SU-DHL-6 (cell line): ENCODE data around the gene ARID5A.

ENCODE experiments used
- H2AFZ ChIP-seq: fragments of 200-600 bp; sonication (generic); 2 replicates; pipeline ENCODE4 v1.6.1; 2014; ENCODE audit warnings: low read depth, mild to moderate bottlenecking, moderate library complexity, mixed read lengths, antibody characterized with exemption, low read length; ENCODE audit not compliant: severe bottlenecking
- H3F3A ChIP-seq: fragments of 200-600 bp; shearing (Covaris generic); 2 replicates; pipeline ENCODE4 v1.6.0; 2016; ENCODE audit warnings: antibody characterized with exemption, mild to moderate bottlenecking; ENCODE audit not compliant: insufficient read depth
- H3K27ac ChIP-seq: fragments of 200-600 bp; sonication (generic); 2 replicates; pipeline ENCODE4 v1.5.1; 2016; ENCODE audit warnings: low read depth, mild to moderate bottlenecking, low read length, moderate library complexity, mixed read lengths
- H3K27me3 ChIP-seq: fragments of 200-600 bp; sonication (generic), shearing (Covaris generic); 2 replicates; pipeline ENCODE4 v1.6.0; 2014; ENCODE audit warnings: mild to moderate bottlenecking, low read length
- H3K36me3 ChIP-seq: fragments of 200-600 bp; sonication (generic); 2 replicates; pipeline ENCODE4 v1.6.1; 2014; ENCODE audit warnings: mild to moderate bottlenecking, low read length, mixed read lengths
- H3K4me2 ChIP-seq: fragments of 300-600, 200-600 bp; shearing (Covaris generic), sonication (generic); 2 replicates; pipeline ENCODE4 v1.6.0; 2014; ENCODE audit warnings: low read length, low read depth, mild to moderate bottlenecking; ENCODE audit not compliant: poor library complexity, severe bottlenecking
- H3K4me3 ChIP-seq: fragments of 200-600 bp; sonication (generic); 2 replicates; pipeline ENCODE4 v1.5.1; 2014; ENCODE audit warnings: antibody characterized with exemption, low read length, mild to moderate bottlenecking, mixed read lengths; ENCODE audit not compliant: insufficient read depth, poor library complexity, severe bottlenecking
- H3K79me2 ChIP-seq: fragments of 200-600 bp; sonication (generic); 2 replicates; pipeline ENCODE4 v1.6.1; 2014; ENCODE audit warnings: mild to moderate bottlenecking, low read length, moderate library complexity; ENCODE audit not compliant: insufficient read depth
- H3K9ac ChIP-seq: fragments of 200-600 bp; sonication (generic); 2 replicates; pipeline ENCODE4 v1.7.0; 2014; ENCODE audit warnings: mild to moderate bottlenecking, low read length
- H3K9me2 ChIP-seq: fragments of 200-600 bp; sonication (generic); replicated peaks from 2 replicates; pipeline ENCODE4 v1.6.1; 2014; ENCODE audit warnings: low read length; ENCODE audit not compliant: insufficient read depth
- H3K9me3 ChIP-seq: fragments of 200-600 bp; sonication (generic); 2 replicates; pipeline ENCODE4 v1.6.1; 2014; ENCODE audit warnings: low read length, mixed read lengths; ENCODE audit not compliant: insufficient read depth
- H4K20me1 ChIP-seq: fragments of 200-600 bp; sonication (generic); 2 replicates; pipeline ENCODE4 v1.6.1; 2014; ENCODE audit warnings: low read depth, mild to moderate bottlenecking, antibody characterized with exemption, low read length, moderate library complexity, mixed read lengths
- CTCF ChIP-seq: fragments of 200-600 bp; sonication (generic); IDR thresholded peaks from one replicate; pipeline ENCODE4 v1.5.1; 2017; ENCODE audit warnings: antibody characterized with exemption, mild to moderate bottlenecking, low read length, moderate library complexity; ENCODE audit not compliant: insufficient read depth, poor library complexity, severe bottlenecking
- EZH2phosphoT487 ChIP-seq: fragments of 200-600 bp; sonication (generic), shearing (Covaris generic); conservative IDR thresholded peaks from 2 replicates; pipeline ENCODE4 v1.6.1; 2018; ENCODE audit warnings: mild to moderate bottlenecking, antibody characterized with exemption, low read length, moderate library complexity, mixed read lengths

ARID5A gene

DNA sequence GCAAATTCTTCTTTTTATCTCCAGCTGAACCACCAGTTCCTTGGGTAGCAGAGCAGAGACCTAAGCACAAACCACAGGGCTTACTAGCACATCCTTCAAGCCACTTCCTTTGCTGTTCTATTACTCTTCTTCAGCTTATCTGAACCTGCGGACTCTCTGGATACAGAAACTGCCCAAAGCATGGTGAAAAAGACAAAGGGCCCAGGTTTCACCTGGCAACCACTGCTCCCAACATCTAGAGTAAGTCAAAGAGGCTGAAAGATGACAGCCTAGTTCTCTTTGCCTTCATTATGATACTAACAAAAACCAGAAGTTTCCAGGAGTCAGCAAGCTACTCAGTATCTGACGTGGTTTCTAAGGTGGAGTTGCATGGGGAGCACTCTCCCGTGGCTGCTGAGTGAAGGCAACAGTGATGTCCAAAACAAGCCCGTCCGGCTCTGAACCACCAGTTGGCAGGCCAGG is 58.2 kb downstream of the ARID5A start:
- TF ChIP-seq EZH2phosphoT487 (no peak), CTCF (no peak)

DNA sequence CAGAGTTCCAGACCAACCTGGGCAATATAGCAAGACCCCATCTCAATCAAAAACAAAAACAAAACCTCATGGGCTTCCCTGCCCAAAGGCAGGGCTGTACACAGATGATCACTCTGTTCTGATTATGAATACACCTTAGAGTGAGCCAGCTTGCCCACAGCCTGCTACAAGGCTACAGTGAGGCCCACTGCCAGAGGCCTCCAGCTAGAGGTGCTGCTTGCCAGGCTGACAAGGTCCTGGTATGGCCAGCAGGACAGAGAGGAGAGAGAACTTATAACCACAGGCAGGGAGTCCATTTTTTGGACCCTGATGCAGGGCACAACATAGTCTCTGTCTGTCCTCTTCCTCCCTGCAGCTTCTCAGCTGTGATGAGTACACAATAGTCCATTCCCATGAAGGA is 60.0 kb downstream of the ARID5A start:
- no peaks in the 10 kb centered on the region for H4K20me1 ChIP-seq
- H3K79me2 ChIP-seq, result no peaks in the 10 kb centered on the region
- H2AFZ ChIP-seq, result no peak overlapping the region
- H3K9me3 ChIP-seq, result no peaks in the 10 kb centered on the region
- TF ChIP-seq EZH2phosphoT487, result no peak
- TF ChIP-seq CTCF, result no peak
- H3F3A ChIP-seq, result no peaks in the 10 kb centered on the region
- no peak overlapping the region for H3K27ac ChIP-seq
- no peak overlapping the region for H3K4me2 ChIP-seq
- no peak overlapping the region for H3K9ac ChIP-seq
- H3K36me3 ChIP-seq, result peaks cover 21% of the 10 kb centered on the region
- H3K9me2 ChIP-seq, result no peaks in the 10 kb centered on the region
- H3K4me3 ChIP-seq, result no peak overlapping the region
- H3K27me3 ChIP-seq, result no peaks in the 10 kb centered on the region

More for the DNA sequence above, 58.2 kb downstream of the ARID5A start:
- Histone ChIP-seq H3K79me2 (no peaks in the 10 kb centered on the region), H3K4me3 (no peak overlapping the region), H3K9ac (no peak overlapping the region), H3K36me3 (peaks cover 13% of the 10 kb centered on the region), H3K27ac (no peak overlapping the region), H3F3A (no peaks in the 10 kb centered on the region), H3K9me2 (no peaks in the 10 kb centered on the region), H3K4me2 (no peak overlapping the region), H4K20me1 (no peaks in the 10 kb centered on the region), H3K27me3 (no peaks in the 10 kb centered on the region), H2AFZ (no peak overlapping the region), H3K9me3 (no peaks in the 10 kb centered on the region)

- no peaks in the 10 kb centered on the region for H3K9me2 ChIP-seq
- no peak overlapping the region for H3K4me2 ChIP-seq
- no peak for TF ChIP-seq CTCF
- no peak for TF ChIP-seq EZH2phosphoT487
- no peak overlapping the region for H2AFZ ChIP-seq
- H3K9ac ChIP-seq, result no peak overlapping the region
- no peaks in the 10 kb centered on the region for H3F3A ChIP-seq
- peaks cover 15% of the 10 kb centered on the region for H3K36me3 ChIP-seq
- no peaks in the 10 kb centered on the region for H3K79me2 ChIP-seq
- H3K27me3 ChIP-seq, result no peaks in the 10 kb centered on the region
- H4K20me1 ChIP-seq, result no peaks in the 10 kb centered on the region
- H3K4me3 ChIP-seq, result no peak overlapping the region
- no peak overlapping the region for H3K27ac ChIP-seq
- no peaks in the 10 kb centered on the region for H3K9me3 ChIP-seq
Observed at GRCh38 chr2:96599941-96600340, 63.4 kb downstream of the ARID5A start.
